Esophagus muscularis mucosa (tissue), 4 donors: ENCODE data around the gene LINC01488. TPM values are rescaled to one million over a fixed set of nuclear protein-coding genes. Genes with fewer than 3 reads are reported as not detected.

ENCODE experiments used
- DNase-seq: peaks from one replicate; pipeline ENCODE4 v3.0.0-alpha.2; 2017; ENCODE audit errors: extremely low spot score
- H3K27ac ChIP-seq, 4 donors: fragments of 200-600 bp; sonication (generic); replicated peaks in 1 of 4; 1 replicate in 3 of 4; 2 replicates in 1 of 4; pipeline ENCODE4 v1.5.1; 2016 to 2019; ENCODE audit warnings: mild to moderate bottlenecking in 1 of 4
- H3K27me3 ChIP-seq, 4 donors: fragments of 200-600 bp; sonication (generic); one replicate each; pipeline versions ENCODE4 v1.5.1 to v1.6.0; 2016 to 2019
- H3K36me3 ChIP-seq, 4 donors: fragments of 200-600 bp; sonication (generic); one replicate each; pipeline ENCODE4 v1.5.1; 2016 to 2019
- H3K4me1 ChIP-seq, 4 donors: fragments of 200-600 bp; sonication (generic); one replicate each; pipeline ENCODE4 v1.5.1; 2016 to 2019
- H3K4me3 ChIP-seq, 4 donors: fragments of 200-600 bp; sonication (generic); 1 replicate in 2 of 4; 2 replicates in 2 of 4; pipeline ENCODE4 v1.5.1; 2016 to 2019; ENCODE audit warnings: mild to moderate bottlenecking in 4 of 4, moderate library complexity in 1 of 4
- H3K9me3 ChIP-seq, 4 donors: fragments of 200-600 bp; sonication (generic); 1 replicate in 3 of 4; 2 replicates in 1 of 4; pipeline ENCODE4 v1.5.1; 2016 to 2019
- EP300 ChIP-seq: sonication (generic); formaldehyde crosslinking; IDR thresholded peaks from one replicate; pipeline ENCODE4 v1.6.1; 2017; ENCODE audit warnings: antibody characterized with exemption
- POLR2A ChIP-seq: fragments of 450-650 bp; IDR thresholded peaks from one replicate; pipeline ENCODE4 v1.6.1; 2017; ENCODE audit warnings: antibody characterized with exemption, moderate library complexity, mild to moderate bottlenecking, low read depth
- POLR2AphosphoS5 ChIP-seq, 2 donors: sonication (generic); formaldehyde crosslinking; IDR thresholded peaks; one replicate each; pipeline ENCODE4 v1.6.1; 2017; ENCODE audit warnings: antibody characterized with exemption in 2 of 2
- WGBS: methylation state at CpG from one replicate; pipeline ENCODE4 v1.1.5; 2018; 5-methylcytosine and 5-hydroxymethylcytosine counted together
- intact Hi-C: fragments of 100-400 bp; cut with DNase I; formaldehyde crosslinking; loops from one replicate; pipeline ENCODE4 v1.15.1; 2023
- total RNA-seq, 4 donors: library from RNA; depleted of rRNA; stranded (reverse); fragments of >200 nt; gene quantifications; one replicate each; pipeline versions ENCODE4 v1.1.0 to v1.2.1, GENCODE V29; 2016
- TF ChIP-seq, protein P1 (sequence below), 3 experiments: fragments of 200-600 bp in 2 of 3; fragments of 450-650 bp in 1 of 3; sonication (generic) in 2 of 3; IDR thresholded peaks; one replicate each; pipeline ENCODE4 v1.5.1; 2017 to 2019; ENCODE audit warnings: antibody characterized with exemption in 3 of 3, mild to moderate bottlenecking in 2 of 3, moderate library complexity in 1 of 3

LINC01488 gene
- total RNA-seq, 4 donors from 2014 or later: not detected

DNA sequence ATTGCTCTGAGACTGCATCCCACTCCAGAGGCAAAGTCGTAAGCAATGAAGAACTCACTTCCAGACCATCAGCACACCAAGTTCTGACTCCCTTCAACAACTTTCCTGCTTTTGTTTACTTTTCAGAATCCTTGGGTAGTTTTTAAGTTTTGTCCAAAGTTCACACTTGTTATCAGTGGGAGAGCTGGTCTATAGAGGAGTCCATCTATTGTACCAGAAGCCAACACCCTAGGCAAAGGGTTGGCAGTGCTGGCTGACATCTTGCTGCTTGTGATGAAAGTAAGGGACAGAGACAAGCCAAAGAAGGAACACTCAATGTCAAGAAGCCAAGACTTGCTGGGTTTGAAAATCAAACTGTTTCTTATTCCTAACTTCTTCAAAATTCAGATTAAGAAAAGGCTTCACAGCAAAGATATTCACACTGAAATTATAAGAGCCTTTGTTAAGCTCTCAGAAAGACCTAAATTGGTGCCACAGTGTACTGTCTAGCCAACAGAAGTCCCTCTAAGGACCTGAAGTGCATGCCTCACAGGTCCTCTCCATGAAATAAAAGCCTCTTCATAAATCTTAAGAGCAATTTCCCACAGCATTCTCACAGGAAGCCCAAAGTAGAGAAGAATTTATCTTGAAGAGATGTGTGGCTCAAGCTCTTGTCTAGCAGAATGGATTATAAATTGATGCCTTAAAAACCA is 21.5 kb upstream of the LINC01488 start:
- intact Hi-C loops: no loop called here
- Histone ChIP-seq H3K9me3 (peaks cover 0 to 23% (median 12%) of the 10 kb centered on the region in 4 donors), H3K36me3 (no peaks in the 10 kb centered on the region), H3K4me3 (no peak overlapping the region), H3K27ac (no peak overlapping the region), H3K4me1 (peaks cover 16 to 26% (median 18%) of the 10 kb centered on the region in 4 donors), H3K27me3 (peaks cover 0 to 3% (median 0%) of the 10 kb centered on the region in 4 donors)
- TF ChIP-seq POLR2A (no peak), EP300 (no peak), POLR2AphosphoS5 (IDR thresholded peaks at IDR 0.05) (no peak)
- TF ChIP-seq, protein P1, sequence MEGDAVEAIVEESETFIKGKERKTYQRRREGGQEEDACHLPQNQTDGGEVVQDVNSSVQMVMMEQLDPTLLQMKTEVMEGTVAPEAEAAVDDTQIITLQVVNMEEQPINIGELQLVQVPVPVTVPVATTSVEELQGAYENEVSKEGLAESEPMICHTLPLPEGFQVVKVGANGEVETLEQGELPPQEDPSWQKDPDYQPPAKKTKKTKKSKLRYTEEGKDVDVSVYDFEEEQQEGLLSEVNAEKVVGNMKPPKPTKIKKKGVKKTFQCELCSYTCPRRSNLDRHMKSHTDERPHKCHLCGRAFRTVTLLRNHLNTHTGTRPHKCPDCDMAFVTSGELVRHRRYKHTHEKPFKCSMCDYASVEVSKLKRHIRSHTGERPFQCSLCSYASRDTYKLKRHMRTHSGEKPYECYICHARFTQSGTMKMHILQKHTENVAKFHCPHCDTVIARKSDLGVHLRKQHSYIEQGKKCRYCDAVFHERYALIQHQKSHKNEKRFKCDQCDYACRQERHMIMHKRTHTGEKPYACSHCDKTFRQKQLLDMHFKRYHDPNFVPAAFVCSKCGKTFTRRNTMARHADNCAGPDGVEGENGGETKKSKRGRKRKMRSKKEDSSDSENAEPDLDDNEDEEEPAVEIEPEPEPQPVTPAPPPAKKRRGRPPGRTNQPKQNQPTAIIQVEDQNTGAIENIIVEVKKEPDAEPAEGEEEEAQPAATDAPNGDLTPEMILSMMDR (IDR thresholded peaks at IDR 0.05): no peak
- 91% methylated on average over 1 of the region's 1 CpG for WGBS
- no peak for DNase-seq

DNA sequence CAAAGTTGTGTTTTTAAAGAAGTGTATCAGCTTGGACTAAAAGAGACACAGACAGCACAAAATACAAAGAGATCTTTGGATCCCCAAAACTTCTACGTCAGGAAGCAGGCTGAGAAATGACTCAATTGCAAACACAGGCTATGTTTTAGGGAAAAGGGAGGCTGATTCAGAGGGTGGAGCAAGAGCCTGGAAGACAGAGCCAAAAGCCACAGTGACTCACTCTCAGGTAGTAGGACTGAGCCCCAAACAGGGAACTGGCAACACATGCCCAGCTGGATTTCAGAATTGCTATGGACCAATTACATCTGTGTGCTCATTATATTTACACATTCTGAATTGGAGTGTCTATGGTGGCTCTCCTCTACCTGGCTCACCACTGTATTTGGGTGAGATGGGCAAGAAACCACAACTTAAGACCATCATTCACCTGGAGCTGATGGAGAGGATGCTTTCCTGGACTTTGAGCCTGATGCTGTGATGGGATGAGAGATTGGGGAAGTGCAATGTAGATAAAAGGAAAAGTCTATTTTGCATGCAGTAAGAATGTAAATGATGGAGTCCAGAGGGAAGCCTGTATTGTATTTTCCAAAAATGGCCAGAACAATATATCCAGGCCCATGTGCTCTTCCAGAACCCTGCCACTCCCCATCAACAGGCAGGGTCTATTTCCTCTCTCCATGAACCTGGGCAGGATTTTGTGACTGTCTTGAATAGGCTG is 20.8 kb upstream of the LINC01488 start:
- WGBS: 77% methylated on average over 1 of the region's 1 CpG
- DNase-seq: no peak
- peaks cover 0 to 3% (median 0%) of the 10 kb centered on the region in 4 donors for H3K27me3 ChIP-seq
- intact Hi-C loops: no loop called here
- no peak overlapping the region for H3K4me3 ChIP-seq
- H3K4me1 ChIP-seq: peaks cover 16 to 26% (median 18%) of the 10 kb centered on the region in 4 donors
- no peaks in the 10 kb centered on the region for H3K36me3 ChIP-seq
- peaks cover 0 to 23% (median 12%) of the 10 kb centered on the region in 4 donors for H3K9me3 ChIP-seq
- no peak overlapping the region for H3K27ac ChIP-seq
- TF ChIP-seq POLR2AphosphoS5 (IDR thresholded peaks at IDR 0.05) (no peak), POLR2A (no peak), EP300 (no peak)
- TF ChIP-seq, protein P1 (IDR thresholded peaks at IDR 0.05): no peak

DNA sequence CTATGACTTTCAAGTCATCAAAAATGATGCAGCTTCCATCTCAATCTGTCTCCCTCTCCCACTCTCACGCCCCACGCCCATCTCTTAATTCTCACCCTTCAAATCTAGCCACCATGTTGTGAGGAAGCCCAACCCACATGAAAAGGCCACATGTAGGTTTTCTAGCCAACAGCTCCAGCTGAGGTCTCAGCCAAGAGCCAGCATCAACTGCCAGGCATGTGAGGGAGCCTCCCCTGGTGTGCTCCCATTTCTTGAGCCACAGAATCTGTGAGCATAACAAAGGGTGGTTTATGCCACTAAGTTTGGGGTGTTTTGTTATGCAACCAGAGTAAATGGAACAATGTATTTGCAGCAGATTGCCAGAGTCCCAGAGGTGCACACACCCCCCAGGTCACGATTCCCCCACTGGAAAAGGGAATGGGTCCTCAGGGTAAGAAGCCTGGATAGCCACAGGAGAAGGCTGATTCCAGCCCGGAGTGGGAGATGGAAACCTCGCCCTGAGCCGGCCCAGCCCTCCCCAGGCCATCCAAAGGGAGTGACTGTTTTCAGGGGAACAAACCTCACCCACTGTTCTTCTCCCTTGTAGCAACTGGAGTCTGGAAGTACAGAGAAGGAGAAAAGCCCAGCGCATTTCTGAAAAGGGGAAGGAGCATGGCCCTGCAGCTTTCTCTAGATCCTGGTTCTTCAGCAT is 20.0 kb upstream of the LINC01488 start:
- Histone ChIP-seq H3K4me1 (peaks cover 16 to 26% (median 18%) of the 10 kb centered on the region in 4 donors), H3K27me3 (peaks cover 0 to 3% (median 0%) of the 10 kb centered on the region in 4 donors), H3K36me3 (no peaks in the 10 kb centered on the region), H3K9me3 (peaks cover 0 to 23% (median 12%) of the 10 kb centered on the region in 4 donors), H3K4me3 (no peak overlapping the region), H3K27ac (no peak overlapping the region)
- no peak for TF ChIP-seq POLR2AphosphoS5 (IDR thresholded peaks at IDR 0.05)
- intact Hi-C loops: no loop called here
- WGBS: 93% methylated on average over 3 of the region's 7 CpGs
- no peak for DNase-seq

DNA sequence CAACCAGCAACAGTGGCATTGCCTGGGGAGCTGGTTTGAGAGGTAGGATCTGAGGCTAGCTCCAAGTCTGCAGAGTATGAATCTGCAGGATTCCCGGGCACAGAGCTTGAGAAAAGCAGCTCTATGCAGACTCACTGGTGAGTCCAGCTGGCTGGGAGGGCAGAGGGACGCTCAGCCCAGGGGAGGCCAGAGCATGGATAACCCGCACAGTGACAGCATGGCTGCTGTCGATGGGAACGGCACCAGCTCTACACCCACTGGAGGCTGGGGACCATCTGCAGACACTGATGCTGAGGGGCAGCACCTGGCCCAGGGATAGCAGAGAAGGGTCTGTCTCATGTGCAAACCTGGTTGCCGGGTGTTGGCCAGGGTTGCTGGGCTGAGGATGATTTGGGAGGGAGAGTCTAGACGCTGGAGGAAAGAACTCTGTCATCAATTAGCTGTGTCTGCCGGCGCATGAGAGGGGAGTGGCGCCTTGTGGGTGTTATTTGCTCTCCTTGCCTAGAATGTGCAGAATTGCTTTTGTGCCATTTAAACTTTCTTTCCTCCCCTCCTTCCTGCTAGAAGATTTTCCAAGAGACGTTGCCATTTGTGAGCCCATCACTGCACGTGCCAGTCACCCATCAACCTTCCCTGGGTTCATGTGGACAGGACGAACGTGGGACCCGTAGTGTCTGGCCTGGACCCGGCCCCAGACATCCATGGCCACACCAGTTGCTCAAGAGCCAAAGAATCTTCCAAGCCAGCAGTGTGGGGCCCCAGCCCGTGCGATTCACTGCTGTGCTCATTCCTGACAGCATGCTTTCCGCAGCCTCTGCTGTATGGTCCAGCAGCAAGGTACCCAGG is 19.1 kb upstream of the LINC01488 start:
- H3K27ac ChIP-seq: peak overlapping the region in 2 of 4 donors; percentile 7 to 40
- TF ChIP-seq POLR2A: no peak
- intact Hi-C loops: no loop called here
- peaks cover 0 to 3% (median 0%) of the 10 kb centered on the region in 4 donors for H3K27me3 ChIP-seq
- peaks cover 16 to 26% (median 18%) of the 10 kb centered on the region in 4 donors for H3K4me1 ChIP-seq
- 80% methylated on average over 19 of the region's 19 CpGs for WGBS
- DNase-seq: no peak
- H3K4me3 ChIP-seq: no peak overlapping the region
- H3K36me3 ChIP-seq: no peaks in the 10 kb centered on the region
- H3K9me3 ChIP-seq: peaks cover 0 to 15% (median 8%) of the 10 kb centered on the region in 4 donors
